GM20000 (cell line): ENCODE measurements around the gene FKBP2.

Experiments
- DNase-seq: peaks from one replicate; pipeline ENCODE4 v3.0.0; 2012; ENCODE audit warnings: low spot score
- CTCF ChIP-seq: IDR thresholded peaks from 2 replicates; pipeline ENCODE4 v1.5.1; 2012; ENCODE audit warnings: mild to moderate bottlenecking, control low read depth; ENCODE audit errors: extremely low read depth, missing control alignments

FKBP2 gene

GRCh38 chr11:64225608-64226506, 15.0 kb upstream of the FKBP2 start, which contains the start of the genes NUDT22 and TRPT1:
NUDT22 (plus strand) TSS chr11:64226274; CDS start chr11:64226653, 379 bp downstream.
TRPT1 (minus strand) TSS chr11:64226186; CDS start chr11:64225860, 326 bp downstream.
- peak; percentile 95 for DNase-seq
- no peak for TF ChIP-seq CTCF

- DNase-seq = peak; percentile 86
- TF ChIP-seq CTCF = no peak
Measured at GRCh38 chr11:64226507-64227051, 14.3 kb upstream of the FKBP2 start.

- DNase-seq = no peak
- TF ChIP-seq CTCF = no peak
Measured at GRCh38 chr11:64227405-64227956, 13.4 kb upstream of the FKBP2 start.

- no peak for TF ChIP-seq CTCF
- DNase-seq = no peak
Measured at GRCh38 chr11:64229090-64229743, 11.7 kb upstream of the FKBP2 start.

- DNase-seq = no peak
- TF ChIP-seq CTCF = no peak
Measured at GRCh38 chr11:64229744-64230170, 11.1 kb upstream of the FKBP2 start.

- DNase-seq = peak; percentile 93
Measured at GRCh38 chr11:64230171-64230984, 10.5 kb upstream of the FKBP2 start, which contains the start of gene DNAJC4. DNAJC4 (plus strand) TSS chr11:64230548; CDS start chr11:64230855, 307 bp downstream.

More at GRCh38 chr11:64230171-64230984, 10.5 kb upstream of the FKBP2 start, which contains the start of gene DNAJC4:
- no peak for TF ChIP-seq CTCF
